Body of pancreas (tissue), 4 donors: ENCODE measurements around the gene PTMS. TPM values are rescaled to one million over a fixed set of nuclear protein-coding genes. Genes with fewer than 3 reads are reported as not detected.

Source experiments
- ATAC-seq: fragments of 150-250 bp; one replicate; pipeline ENCODE4 v1.9.1; 2016
- DNase-seq, 4 donors: peaks; one replicate each; pipeline ENCODE4 v3.0.0-alpha.2; 2019
- H3K27ac ChIP-seq, 4 donors: fragments of 200-600 bp; sonication (generic); 1 replicate in 3 of 4; 2 replicates in 1 of 4; pipeline versions ENCODE4 v1.5.1 to v1.6.1; 2016 to 2019; ENCODE audit warnings: mild to moderate bottlenecking in 1 of 4, mixed read lengths in 1 of 4, moderate library complexity in 1 of 4
- H3K27me3 ChIP-seq, 2 donors: fragments of 200-600 bp; sonication (generic); one replicate each; pipeline ENCODE4 v1.6.0; 2016; ENCODE audit warnings: mild to moderate bottlenecking in 1 of 2
- H3K36me3 ChIP-seq, 2 donors: fragments of 200-600 bp; sonication (generic); replicated peaks in 1 of 2; 2 replicates each; pipeline ENCODE4 v1.5.1; 2016; ENCODE audit warnings: low read depth in 2 of 2; ENCODE audit not compliant: insufficient read depth in 1 of 2
- H3K4me1 ChIP-seq: fragments of 200-600 bp; sonication (generic); one replicate; pipeline ENCODE4 v1.6.0; 2016
- H3K4me3 ChIP-seq, 2 donors: fragments of 200-600 bp; sonication (generic); 1 replicate in 1 of 2; 2 replicates in 1 of 2; pipeline ENCODE4 v1.5.1; 2016 to 2019
- H3K9me3 ChIP-seq, 3 donors: fragments of 200-600 bp; sonication (generic); 1 replicate in 2 of 3; 2 replicates in 1 of 3; pipeline ENCODE4 v1.5.1; 2016
- CTCF ChIP-seq, 7 experiments: fragments of 450-650 bp in 4 of 7; fragments of 200-600 bp in 3 of 7; sonication (generic) in 3 of 7; IDR thresholded peaks; one replicate each; pipeline ENCODE4 v1.5.1; 2016 to 2019; ENCODE audit warnings: antibody characterized with exemption in 7 of 7
- POLR2A ChIP-seq, 3 donors: fragments of 450-650 bp; IDR thresholded peaks; one replicate each; pipeline ENCODE4 v1.6.1; 2016; ENCODE audit warnings: antibody characterized with exemption in 3 of 3, mild to moderate bottlenecking in 2 of 3
- WGBS, 2 donors: methylation state at CpG; one replicate each; pipeline ENCODE4 v1.1.5; 2017; 5-methylcytosine and 5-hydroxymethylcytosine counted together
- intact Hi-C: fragments of 100-400 bp; cut with DNase I; formaldehyde crosslinking; loops from one replicate; pipeline ENCODE4 v1.15.1; 2023
- total RNA-seq, 2 donors: library from RNA; depleted of rRNA; stranded (reverse); fragments of >200 nt; gene quantifications; one replicate each; pipeline ENCODE4 v1.1.0, GENCODE V29; 2016

PTMS gene
- total RNA-seq, 2 donors from 2014 or later, result 69.5 to 109 TPM

- Histone ChIP-seq H3K36me3 (no peaks in the 10 kb centered on the region), H3K27me3 (no peaks in the 10 kb centered on the region), H3K9me3 (no peaks in the 10 kb centered on the region), H3K4me1 (no peaks in the 10 kb centered on the region), H3K4me3 (no peak overlapping the region), H3K27ac (no peak overlapping the region)
- WGBS, 2 donors, result 32 to 41% methylated on average over 1 of the region's 1 CpG
- ATAC-seq (no peak), DNase-seq (no peak)
- intact Hi-C loops, result no loop called here
- TF ChIP-seq POLR2A (IDR thresholded peaks at IDR 0.05), result no peak
- no peak for TF ChIP-seq CTCF (IDR thresholded peaks at IDR 0.05)
These were observed 41.0 kb downstream of the PTMS start for GRCh38 chr12:6807170-6807569.

- 70 to 72% methylated on average over 10 of the region's 10 CpGs for WGBS, 2 donors
- H3K4me1 ChIP-seq, result no peaks in the 10 kb centered on the region
- DNase-seq (no peak), ATAC-seq (no peak)
- no peaks in the 10 kb centered on the region for H3K9me3 ChIP-seq
- H3K27ac ChIP-seq, result no peak overlapping the region
- no peaks in the 10 kb centered on the region for H3K36me3 ChIP-seq
- TF ChIP-seq POLR2A (IDR thresholded peaks at IDR 0.05), result no peak
- no peak overlapping the region for H3K4me3 ChIP-seq
- no peaks in the 10 kb centered on the region for H3K27me3 ChIP-seq
- intact Hi-C loops, result no loop called here
These were observed 42.9 kb downstream of the PTMS start for GRCh38 chr12:6809056-6809455.

GRCh38 chr12:6810758-6811157, 44.6 kb downstream of the PTMS start:
- Histone ChIP-seq H3K27me3 (no peaks in the 10 kb centered on the region), H3K4me1 (no peaks in the 10 kb centered on the region), H3K9me3 (no peaks in the 10 kb centered on the region), H3K4me3 (no peak overlapping the region), H3K36me3 (no peaks in the 10 kb centered on the region), H3K27ac (no peak overlapping the region)
- WGBS, 2 donors, result 71 to 88% methylated on average over 1 of the region's 1 CpG
- intact Hi-C loops, result no loop called here
- DNase-seq (no peak), ATAC-seq (no peak)
- TF ChIP-seq CTCF (IDR thresholded peaks at IDR 0.05) (no peak), POLR2A (IDR thresholded peaks at IDR 0.05) (no peak)

- Histone ChIP-seq H3K9me3 (no peaks in the 10 kb centered on the region), H3K27me3 (no peaks in the 10 kb centered on the region), H3K27ac (no peak overlapping the region), H3K4me3 (no peak overlapping the region), H3K36me3 (no peaks in the 10 kb centered on the region), H3K4me1 (no peaks in the 10 kb centered on the region)
- 30 to 31% methylated on average over 4 of the region's 4 CpGs for WGBS, 2 donors
- ATAC-seq (no peak), DNase-seq (no peak)
- intact Hi-C loops, result no loop called here
- no peak for TF ChIP-seq POLR2A (IDR thresholded peaks at IDR 0.05)
- no peak for TF ChIP-seq CTCF (IDR thresholded peaks at IDR 0.05)
These were observed 47.2 kb downstream of the PTMS start for GRCh38 chr12:6813363-6813762.

GRCh38 chr12:6816598-6816997, 50.4 kb downstream of the PTMS start:
- Histone ChIP-seq H3K36me3 (no peaks in the 10 kb centered on the region), H3K27ac (no peak overlapping the region), H3K27me3 (no peaks in the 10 kb centered on the region), H3K9me3 (no peaks in the 10 kb centered on the region), H3K4me3 (no peak overlapping the region), H3K4me1 (peaks cover under 1% of the 10 kb centered on the region)
- TF ChIP-seq POLR2A (IDR thresholded peaks at IDR 0.05), result no peak
- TF ChIP-seq CTCF (IDR thresholded peaks at IDR 0.05), result no peak
- DNase-seq (no peak), ATAC-seq (no peak)
- intact Hi-C loops, result no loop called here
- 29 to 30% methylated on average over 3 of the region's 3 CpGs for WGBS, 2 donors
